HUDEP-2 (cell line): Measurements from ENCODE around the gene KCNMA1.

Experiments
- DNase-seq, 76 experiments: peaks; one replicate each; lab custom pipeline; 2025; ENCODE audit not compliant: unreplicated experiment in 76 of 76; lab: John Stamatoyannopoulos, UW

KCNMA1 gene

DNA sequence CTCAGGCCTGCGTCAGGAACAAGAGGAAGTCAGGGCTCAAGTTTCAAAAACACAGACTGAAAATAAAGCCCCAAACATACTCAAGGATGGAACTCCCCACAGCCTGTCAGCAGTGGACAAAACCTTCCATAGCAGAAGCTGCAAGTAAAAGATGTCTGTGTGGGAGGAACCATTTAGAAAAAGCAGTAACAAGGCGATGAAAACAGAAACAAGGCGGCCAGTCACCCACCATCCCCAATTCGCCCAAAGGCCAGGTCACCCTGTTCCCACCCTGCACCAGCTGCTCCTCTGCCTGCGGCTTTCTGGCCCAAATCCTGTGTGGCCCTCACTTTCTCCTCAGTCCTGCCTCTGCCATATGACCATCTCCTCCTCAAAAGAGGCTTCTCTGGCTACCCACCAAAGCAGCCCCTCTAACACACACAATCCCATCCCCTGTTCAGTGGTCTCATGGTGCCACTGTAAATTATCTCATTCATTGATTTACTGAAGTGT lies 27.8 kb downstream of the KCNMA1 start:
- DNase-seq = no peak

DNA sequence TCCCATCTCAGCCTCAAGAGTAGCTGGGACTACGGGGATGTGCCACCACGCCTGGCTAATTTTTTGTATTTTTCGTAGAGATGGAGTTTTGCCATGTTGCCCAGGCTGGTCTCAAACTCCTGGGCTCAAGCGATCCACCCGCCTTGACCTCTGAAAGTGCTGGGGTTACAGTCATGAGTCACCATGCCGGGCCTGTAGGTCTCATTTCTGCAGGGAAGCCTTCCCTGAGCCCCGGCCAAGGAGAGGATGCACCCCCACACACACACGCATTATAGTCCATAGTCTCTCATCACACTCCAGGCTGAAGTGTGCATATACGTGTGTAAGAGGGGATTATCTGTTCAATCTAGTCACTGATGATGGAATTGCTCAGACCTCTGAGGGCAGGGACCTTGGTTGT lies 29.3 kb downstream of the KCNMA1 start:
- no peak for DNase-seq

DNA sequence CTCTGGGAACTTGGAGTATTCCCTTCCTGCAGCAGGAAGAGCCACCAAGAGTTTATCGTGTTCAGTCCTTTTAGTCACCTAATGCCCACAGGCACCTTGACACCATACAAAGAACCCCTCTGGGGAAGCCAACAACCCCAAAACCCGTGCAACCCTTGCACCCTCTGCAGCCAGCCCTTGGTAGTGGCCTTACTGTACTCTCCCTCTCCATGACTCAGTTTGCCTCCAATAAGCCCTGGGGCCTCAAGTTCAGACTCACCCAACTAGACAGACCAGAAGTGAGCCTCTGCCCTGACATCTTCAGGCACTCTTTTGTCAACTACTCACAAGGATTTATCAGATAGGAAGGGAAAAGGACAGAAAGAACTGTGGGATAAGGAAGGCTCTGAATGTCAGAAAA lies 30.9 kb downstream of the KCNMA1 start:
- no peak for DNase-seq

DNA sequence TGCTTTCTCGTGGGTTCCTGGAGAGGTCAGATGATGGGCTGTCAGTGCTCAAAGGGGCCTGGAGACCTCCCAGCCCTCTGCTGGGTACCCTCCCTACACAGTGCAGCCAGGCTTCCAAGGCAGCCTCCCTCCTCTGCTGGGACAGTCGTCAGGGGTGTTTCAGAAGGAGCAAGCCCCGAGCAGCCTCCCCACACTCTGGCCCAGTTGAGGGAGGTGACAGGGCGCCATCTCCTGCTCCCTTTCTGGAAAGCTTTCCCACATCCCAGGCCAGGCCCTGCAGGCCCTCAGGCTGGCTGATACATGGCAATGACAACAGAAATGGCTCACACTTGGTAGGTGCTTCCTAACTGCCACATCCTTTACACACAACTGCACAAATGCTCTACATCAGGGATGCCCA lies 32.1 kb downstream of the KCNMA1 start:
- DNase-seq = no peak

DNA sequence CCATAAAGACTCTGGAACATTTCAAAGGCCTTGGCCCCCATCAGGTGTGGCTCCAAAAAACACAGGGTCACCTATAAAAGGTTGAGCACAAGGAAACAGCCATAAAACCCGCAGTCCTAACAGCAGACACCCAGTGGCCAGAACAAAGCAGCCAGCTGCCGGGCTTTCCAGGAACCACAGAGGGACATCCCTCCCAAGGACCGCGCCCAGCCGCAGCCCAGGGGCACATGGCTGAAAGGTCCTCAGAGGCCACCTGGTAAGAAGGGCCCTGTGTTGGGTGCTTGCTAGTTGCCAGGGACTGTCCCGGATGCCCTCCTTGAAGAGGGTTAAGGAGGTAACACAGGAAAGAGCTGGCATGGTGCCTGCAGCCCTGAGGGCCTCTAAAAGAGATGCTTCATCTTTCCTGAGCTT lies 32.7 kb downstream of the KCNMA1 start:
- no peak for DNase-seq

DNA sequence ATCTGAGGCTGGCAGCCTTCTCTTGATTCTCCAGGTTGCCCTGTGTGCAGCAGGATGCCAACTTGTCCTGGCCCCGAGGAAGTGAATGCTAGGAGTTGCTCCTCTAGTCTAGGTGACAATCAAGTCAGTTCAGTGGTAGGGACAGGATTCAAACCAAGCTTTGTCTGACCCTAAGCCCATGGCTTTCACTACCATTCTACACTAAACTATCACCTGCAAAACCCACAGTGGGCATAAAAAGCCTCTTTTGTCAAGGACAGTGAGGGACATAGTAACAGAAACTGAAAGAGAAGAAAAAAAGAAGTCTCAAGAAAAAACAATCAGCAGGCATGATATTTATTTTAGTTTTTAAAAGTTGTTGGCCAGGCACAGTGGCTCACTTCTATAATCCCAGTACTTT lies 33.5 kb downstream of the KCNMA1 start:
- no peak for DNase-seq

DNA sequence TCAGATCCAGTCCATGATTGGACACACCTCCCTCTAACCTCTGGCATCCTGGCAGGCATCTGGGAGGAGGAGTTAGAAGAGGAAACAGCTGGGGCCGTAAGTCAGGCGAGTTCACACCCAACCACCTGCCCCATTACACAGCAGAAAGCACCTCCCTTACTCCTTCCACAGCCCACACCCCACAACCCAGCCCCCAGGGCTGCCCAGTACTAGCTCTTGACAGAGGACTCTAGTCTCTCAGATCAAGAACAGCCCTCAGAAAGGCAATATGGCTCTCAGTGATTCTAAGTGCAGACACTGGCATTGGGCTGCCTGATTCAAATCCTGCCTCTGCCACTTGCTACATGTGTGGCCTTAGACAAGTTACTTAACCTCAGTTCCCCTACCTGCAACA lies 34.1 kb downstream of the KCNMA1 start:
- no peak for DNase-seq

DNA sequence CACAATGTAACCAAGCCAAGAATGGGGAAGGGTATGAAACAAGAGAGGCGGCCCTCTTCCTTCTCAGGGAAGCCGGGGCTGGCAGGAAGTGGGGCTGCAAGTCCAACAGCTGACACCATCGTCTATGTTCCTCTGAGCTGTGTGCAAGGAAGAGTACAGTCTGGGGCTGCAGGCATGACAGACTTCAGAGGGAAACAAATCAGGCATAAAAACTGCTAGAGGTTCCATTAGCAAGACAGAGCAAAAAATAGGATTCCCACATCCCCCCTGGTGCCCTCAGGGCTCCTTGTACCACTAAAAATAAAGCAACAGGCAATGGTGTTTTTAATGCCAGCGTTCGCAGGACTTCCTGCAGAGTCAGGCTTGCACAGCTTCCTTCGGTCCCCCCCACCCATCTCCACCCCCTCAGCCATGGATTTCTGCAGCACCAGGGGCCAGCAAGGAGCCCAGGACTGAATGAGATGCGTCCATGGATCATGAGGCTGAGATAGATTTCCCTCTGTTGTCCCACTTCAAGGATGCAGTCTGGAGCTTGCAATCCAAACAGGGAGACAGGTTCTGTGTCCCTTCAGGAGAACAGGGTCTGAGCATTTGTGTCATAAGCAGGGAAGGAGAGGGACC lies 34.6 kb downstream of the KCNMA1 start:
- DNase-seq = no peak

DNA sequence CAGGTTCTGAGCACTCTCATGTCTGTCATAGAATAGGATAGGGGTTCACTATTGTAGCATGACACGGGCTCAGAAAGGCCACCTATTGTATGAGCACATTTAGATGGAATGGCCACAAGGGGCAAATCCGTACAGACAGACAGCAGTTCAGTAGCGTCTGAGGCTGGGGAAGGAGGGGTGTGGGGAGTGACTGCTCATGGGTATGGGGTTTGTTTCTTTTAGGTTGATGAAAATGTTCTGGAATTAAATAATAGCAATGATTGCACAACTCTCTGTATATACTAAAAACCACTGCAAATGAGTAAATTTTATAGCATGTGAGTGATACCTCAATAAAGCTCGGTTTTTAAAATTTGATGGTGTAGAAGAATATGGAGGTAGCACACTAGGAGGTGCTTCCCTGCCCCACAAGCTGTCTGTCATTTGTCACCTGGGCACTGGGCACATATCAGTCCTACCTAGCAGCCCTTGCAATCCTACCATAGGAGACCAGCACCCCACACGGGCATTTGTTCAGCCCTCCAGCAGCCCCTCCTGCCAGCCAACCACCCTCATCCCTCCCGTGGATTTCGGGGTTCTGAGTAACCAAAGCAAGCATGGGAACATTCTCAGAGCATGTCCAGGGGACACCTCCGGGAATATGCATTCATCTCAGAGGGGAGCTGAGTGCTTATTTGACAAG lies 35.2 kb downstream of the KCNMA1 start:
- no peak for DNase-seq

DNA sequence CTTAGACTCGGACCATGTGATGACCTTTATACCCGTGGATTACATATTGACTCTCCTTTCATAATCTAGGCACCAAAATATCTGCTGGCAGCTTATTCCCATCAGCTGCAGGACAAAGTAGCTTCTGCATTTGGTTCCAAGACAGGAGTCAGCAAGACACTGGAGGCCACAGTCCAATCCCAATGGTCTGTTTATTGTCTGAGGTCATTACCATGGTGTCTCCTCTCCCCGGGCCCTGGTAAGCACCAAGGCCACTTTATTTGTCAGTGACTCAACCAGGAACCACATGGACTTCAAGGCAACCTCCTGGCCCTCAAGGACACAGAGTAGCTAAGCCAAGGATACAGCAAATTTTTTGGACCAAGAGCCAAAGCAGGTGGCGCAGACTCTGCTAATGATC lies 36.1 kb downstream of the KCNMA1 start:
- no peak for DNase-seq

DNA sequence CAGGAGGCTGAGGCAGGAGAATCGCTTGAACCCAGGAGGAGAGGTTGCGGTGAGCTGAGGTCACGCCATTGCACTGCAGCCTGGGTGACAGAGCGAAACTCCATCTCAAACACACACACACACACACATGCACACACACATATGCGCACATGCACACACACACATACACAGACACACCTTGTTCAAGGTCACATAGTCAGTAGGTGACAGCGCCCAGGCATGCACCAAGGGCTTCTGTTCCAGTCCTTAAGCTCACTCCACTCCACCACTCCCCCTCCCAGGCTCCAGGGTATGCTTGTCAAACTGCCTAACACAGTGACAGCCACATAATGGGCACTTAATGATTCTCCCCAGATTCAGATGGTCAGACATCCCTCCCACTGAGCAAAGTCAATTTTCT lies 37.0 kb downstream of the KCNMA1 start:
- DNase-seq = no peak

DNA sequence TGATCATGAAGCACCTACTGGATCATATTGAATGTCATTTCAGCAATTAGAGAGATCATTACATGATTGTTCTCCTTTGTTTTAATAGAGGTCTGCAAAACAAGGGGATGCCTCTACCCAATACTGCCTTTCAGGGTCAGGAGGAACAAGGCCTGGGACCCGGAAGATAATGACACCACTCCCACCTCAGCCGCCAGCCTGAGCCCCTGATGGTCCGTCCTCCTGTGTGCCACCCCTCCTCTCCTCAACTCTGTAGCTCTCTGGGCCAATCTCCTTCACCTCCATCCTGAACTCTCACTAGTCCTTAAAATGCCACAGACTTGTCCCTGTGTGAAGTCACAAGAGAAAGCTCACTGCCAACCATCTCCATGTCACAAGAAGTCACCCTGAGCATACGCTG lies 38.0 kb downstream of the KCNMA1 start:
- DNase-seq = no peak

DNA sequence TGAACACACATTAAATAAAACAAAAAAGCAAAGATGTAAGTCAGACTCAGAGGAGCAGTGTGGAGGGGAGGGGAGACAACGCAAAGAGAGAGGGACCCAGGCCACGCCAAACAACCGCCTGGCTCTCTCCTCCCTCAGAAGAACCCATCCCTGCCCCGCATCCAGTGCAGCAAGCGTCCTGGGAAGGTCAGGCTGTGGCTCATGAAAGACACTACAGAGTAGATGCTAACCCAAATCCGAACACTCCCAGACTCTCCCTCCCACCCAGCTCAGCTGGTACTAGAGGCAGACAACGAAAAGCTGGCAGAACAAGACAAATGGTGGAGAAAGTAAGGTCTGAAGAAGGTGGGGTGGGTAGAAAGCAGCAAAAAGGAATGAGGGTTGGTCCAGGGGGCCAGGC lies 39.0 kb downstream of the KCNMA1 start:
- no peak for DNase-seq

DNA sequence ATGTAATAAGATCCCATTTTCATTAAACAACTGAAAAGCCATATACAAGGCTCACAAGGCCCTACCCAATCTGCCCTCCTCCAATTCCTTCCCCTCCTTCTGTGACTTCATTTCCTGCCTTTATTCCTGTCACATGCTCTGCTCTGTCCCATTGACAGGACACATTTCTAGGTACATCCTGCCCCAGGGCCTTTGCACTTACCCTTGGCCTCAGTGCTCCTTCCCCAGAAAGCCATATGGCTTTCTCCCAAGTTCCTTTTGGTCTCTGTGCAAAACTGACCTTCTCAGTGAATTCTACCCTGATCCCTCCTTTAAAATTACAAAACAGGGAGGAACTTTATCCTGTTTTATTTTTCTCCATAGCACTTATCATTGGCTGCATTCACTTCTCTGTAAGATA lies 40.0 kb downstream of the KCNMA1 start:
- no peak for DNase-seq

DNA sequence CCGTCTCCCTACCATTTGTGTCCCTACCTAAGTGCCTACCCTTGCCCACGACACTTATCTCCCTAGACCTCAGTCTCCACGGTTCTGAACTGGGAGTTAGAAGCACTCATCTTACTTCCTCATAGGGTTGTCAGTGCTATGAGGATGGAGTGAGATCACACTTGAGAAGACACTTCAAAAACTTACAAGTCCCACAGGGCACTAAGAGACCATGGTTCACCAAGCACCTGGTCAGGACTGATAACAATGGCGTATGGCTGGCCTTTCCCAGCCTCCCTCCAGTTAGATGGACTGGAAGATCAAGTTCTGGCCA lies 43.2 kb downstream of the KCNMA1 start:
- DNase-seq = no peak

DNA sequence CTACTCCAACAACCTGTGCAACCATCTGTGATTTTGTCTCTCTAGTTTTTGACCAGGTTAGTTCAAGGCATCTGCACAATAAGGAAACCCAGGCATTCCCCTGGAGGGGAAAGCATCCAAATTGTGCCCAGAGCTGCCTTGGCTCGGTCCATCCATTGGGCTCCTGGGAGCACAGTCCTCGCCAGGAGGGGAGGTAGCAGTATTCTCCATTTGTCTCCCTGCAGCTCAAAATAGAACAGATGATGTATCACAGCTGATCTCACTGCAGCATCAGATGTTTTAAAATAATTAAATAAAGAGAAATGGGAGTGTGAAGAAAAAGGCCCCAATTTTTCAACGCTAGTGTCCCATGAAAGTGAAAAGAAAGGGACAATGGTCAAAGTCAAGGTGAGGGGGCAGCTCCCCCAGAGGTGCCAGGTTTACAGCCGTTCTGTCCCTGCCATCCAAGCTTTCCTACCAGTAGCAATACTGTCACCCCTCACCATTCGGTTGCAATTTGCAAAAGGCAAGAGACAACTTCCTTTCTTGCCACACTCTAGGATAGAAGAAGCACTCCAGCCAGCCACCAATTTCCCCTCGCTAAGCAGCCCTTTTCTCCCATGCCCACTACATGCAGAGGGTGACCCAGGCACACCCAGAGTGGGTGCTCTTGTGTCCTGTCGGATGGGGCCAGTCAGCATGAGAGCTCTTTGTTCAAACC lies 43.7 kb downstream of the KCNMA1 start:
- DNase-seq = no peak

DNA sequence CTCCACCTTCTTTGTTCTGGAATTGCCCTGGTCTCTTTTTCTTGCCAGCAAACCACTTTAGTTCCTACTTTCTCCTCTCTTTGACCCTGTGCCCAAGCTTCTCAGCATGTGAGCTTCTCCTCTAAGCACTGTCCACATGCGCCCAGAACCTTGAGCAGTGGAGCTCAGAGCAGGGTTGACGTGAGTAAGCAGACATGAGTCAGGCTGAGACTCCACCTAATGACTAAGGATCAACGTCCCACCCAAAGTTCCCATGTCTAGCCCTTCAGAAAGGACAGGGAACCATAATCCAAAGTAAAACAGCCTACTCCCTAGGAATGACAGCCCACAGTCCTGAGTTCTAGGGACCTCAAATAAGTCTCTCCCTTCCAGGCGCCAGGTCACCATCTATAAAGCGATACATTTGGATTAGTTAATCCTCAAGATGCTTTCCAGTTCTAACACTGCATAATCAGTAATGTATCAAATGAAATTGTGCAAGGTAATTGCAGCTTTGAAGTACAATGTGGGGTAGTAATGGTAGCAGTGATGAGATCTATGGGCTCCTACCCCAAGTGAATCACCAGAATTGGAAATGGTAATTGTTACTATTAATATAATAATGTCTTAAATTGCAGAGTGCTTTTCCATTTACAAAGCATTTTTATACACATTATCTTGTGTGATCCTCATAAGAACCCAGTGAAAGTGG lies 44.5 kb downstream of the KCNMA1 start:
- peak in 5 of 76 experiments; percentile 6 to 20 (median 14) for DNase-seq

DNA sequence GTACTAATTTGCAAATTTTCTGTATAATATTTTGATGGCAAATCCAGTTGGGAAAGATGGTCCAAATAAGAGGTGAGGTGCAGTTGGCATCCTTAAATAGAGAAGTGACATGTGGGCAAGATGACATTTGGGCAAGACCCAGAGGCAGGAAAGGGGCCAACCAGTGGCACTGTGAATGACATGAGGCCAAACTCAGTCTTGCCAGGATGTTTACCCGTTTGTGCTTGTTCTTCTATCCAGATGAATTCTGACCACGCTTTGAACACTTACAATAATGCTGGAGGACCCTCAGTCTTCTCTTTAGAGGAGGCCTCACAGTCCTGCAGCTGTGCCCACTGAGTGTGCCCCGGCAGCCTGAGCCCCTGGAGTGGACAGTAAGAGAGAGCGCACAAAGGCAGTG lies 45.1 kb downstream of the KCNMA1 start:
- DNase-seq = no peak

DNA sequence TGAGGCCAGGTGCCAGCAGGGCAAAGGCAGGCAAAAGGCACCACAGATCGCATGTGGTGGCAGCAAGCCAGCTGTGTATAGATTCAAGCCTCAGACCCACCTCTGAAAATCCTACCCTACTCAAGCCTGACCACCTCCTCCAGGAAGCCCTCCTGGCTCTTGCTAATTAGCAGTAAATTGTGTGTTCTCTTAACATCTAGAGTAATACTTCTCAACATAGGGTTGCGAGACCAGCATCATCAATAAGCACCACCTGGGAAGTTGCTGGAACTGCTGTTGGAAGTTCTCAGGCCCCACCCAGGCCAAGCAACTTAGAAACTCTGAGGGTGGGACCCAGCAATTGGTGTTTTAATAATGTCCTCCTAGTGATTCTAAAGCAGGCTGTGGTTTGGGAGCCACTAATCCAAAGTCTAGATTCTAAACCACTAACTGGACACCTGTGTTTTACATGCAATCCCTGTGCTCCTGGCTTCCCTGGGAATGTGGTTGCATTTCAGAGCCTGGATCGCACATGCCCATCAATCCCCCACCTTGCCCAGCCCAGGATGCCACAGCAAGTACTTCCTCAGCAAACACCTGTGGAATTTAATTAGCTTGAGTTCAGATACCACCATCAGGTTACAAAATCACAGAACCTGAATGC lies 46.2 kb downstream of the KCNMA1 start:
- no peak for DNase-seq

DNA sequence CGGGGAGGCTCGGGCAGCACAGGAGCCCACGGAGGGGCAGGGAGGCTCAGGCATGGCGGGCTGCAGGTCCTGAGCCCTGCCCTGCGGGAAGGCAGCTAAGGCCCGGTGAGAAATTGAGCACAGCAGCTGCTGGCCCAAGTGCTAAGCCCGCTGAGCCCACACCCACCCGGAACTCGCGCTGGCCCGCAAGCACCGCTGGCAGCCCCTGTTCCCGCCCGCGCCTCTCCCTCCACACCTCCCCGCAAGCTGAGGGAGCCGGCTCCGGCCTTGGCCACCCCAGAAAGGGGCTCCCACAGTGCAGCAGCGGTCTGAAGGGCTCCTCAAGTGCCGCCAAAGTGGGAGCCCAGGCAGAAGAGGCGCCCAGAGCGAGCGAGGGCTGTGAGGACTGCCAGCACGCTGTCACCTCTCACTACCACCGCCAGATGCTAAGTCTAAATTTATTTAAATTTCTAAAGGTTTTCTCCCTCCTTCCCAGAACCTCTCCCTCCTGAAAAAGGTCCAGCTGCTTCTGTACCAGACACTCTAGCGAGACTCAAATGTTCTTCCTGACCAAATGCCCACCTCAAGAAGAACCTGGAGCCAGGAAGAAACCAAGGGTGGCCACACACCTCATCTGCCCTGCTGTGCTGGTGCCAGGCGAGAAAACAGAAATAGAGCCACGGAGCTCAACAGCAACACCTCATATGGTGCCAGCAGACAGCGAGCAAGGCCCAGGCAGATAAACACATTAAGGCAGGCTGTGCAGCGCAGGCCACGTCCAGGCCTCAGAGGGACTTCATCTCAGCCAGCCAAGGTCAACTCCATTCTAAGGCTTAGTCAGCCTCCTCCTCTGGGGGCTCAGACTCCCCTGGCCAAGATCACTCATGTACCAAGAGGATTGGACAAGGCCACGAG lies 47.0 kb downstream of the KCNMA1 start:
- no peak for DNase-seq
